ENCODE measurements around the gene STH. TPM values are rescaled to one million over a fixed set of nuclear protein-coding genes. Genes with fewer than 3 reads are reported as not detected.

Gene STH
- total and polyA plus RNA-seq, 5 donors = not detected

GRCh38 chr17:45987706-45988105 lies 11.3 kb upstream of the STH start:
- Histone ChIP-seq H3K27ac (ENCODE audit: low read length) (no peak overlapping the region), H3K9me3 (ENCODE audit: control insufficient read depth, low read length) (no peaks in the 10 kb centered on the region), H3K27me3 (ENCODE audit: control insufficient read depth, insufficient read depth) (no peaks in the 10 kb centered on the region), H3K4me1 (ENCODE audit: control insufficient read depth, insufficient read depth, low read length) (no peaks in the 10 kb centered on the region), H3K4me3 (ENCODE audit: low read length) (no peak overlapping the region)
- WGBS = 73% methylated on average over 5 of the region's 5 CpGs
- DNase-seq (no peak), ATAC-seq (no peak)
- intact Hi-C loops (cut with DNase I) = no loop called here

DNA sequence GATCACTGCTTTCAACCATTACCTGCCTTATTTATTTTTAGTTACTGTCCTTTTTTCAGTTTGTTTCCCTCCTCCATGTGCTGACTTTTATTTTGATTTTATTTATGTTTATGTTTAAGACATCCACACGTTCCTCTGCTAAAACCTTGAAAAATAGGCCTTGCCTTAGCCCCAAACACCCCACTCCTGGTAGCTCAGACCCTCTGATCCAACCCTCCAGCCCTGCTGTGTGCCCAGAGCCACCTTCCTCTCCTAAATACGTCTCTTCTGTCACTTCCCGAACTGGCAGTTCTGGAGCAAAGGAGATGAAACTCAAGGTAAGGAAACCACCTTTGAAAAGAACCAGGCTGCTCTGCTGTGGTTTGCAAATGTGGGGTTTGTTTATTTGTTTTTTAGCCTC lies 9.3 kb upstream of the STH start:
- Histone ChIP-seq H3K27me3 (ENCODE audit: control insufficient read depth, insufficient read depth) (no peaks in the 10 kb centered on the region), H3K27ac (ENCODE audit: low read length) (no peak overlapping the region), H3K4me3 (ENCODE audit: low read length) (no peak overlapping the region), H3K4me1 (ENCODE audit: control insufficient read depth, insufficient read depth, low read length) (no peaks in the 10 kb centered on the region), H3K9me3 (ENCODE audit: control insufficient read depth, low read length) (no peaks in the 10 kb centered on the region)
- ATAC-seq = no peak
- no peak for DNase-seq
- WGBS = 73% methylated on average over 3 of the region's 3 CpGs
- intact Hi-C loops (cut with DNase I) = no loop called here

GRCh38 chr17:45990886-45991285 lies 8.2 kb upstream of the STH start:
- ATAC-seq (no peak), DNase-seq (no peak)
- intact Hi-C loops (cut with DNase I) = no loop called here
- WGBS = 82% methylated on average over 6 of the region's 6 CpGs
- Histone ChIP-seq H3K9me3 (ENCODE audit: control insufficient read depth, low read length) (no peaks in the 10 kb centered on the region), H3K27me3 (ENCODE audit: control insufficient read depth, insufficient read depth) (no peaks in the 10 kb centered on the region), H3K4me3 (ENCODE audit: low read length) (no peak overlapping the region), H3K27ac (ENCODE audit: low read length) (no peak overlapping the region), H3K4me1 (ENCODE audit: control insufficient read depth, insufficient read depth, low read length) (no peaks in the 10 kb centered on the region)

DNA sequence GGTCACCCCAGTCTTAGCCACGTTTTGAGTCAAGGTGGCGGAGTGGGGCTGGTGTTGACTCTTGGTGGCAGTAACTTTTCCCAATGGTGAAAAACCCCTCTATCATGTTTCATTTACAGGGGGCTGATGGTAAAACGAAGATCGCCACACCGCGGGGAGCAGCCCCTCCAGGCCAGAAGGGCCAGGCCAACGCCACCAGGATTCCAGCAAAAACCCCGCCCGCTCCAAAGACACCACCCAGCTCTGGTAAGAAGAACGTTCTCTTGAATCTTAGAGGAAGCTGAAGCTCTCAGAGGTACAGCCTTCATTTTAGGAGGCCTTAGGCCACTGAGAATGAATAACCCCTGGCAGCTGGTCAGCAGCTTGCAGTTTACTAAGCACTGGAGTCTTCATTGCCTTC lies 7.7 kb upstream of the STH start:
- intact Hi-C loops (cut with DNase I) = no loop called here
- ATAC-seq (no peak), DNase-seq (no peak)
- no peak overlapping the region for H3K27ac ChIP-seq (ENCODE audit: low read length)
- WGBS = 86% methylated on average over 10 of the region's 10 CpGs
- H3K4me3 ChIP-seq (ENCODE audit: low read length) = no peak overlapping the region
- H3K4me1 ChIP-seq (ENCODE audit: control insufficient read depth, insufficient read depth, low read length) = no peaks in the 10 kb centered on the region
- H3K27me3 ChIP-seq (ENCODE audit: control insufficient read depth, insufficient read depth) = no peaks in the 10 kb centered on the region
- no peaks in the 10 kb centered on the region for H3K9me3 ChIP-seq (ENCODE audit: control insufficient read depth, low read length)

DNA sequence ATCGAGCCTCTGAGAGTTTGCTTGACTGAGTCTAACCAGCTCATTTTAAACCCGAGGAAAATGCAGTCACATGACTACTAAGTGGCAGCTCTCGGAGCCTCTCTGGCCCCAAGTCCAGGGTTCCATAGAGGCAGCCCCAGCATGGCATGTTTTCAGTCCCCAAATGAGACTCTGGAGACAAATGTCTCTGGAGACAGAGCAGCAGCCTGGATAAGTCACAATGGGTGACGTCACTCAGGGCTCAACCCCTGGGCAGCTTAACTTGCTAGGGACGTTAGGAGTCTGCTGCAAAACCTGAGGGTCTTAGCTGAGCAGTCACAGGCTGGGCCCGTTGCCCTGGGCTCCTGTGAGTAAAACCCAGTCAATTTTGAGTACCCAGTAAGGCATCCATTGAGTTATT lies 6.9 kb upstream of the STH start:
- intact Hi-C loops (cut with DNase I) = no loop called here

GRCh38 chr17:45992904-45993303 lies 6.1 kb upstream of the STH start:
- DNase-seq = no peak
- Histone ChIP-seq H3K4me3 (ENCODE audit: low read length) (no peak overlapping the region), H3K27me3 (ENCODE audit: control insufficient read depth, insufficient read depth) (no peaks in the 10 kb centered on the region), H3K4me1 (ENCODE audit: control insufficient read depth, insufficient read depth, low read length) (no peaks in the 10 kb centered on the region), H3K27ac (ENCODE audit: low read length) (no peak overlapping the region), H3K9me3 (ENCODE audit: control insufficient read depth, low read length) (no peaks in the 10 kb centered on the region)
- 77% methylated on average over 10 of the region's 10 CpGs for WGBS
- ATAC-seq = no peak
- intact Hi-C loops (cut with DNase I) = no loop called here

More for the DNA sequence above, 6.9 kb upstream of the STH start:
- DNase-seq (no peak), ATAC-seq (no peak)
- H3K9me3 ChIP-seq (ENCODE audit: control insufficient read depth, low read length) = no peaks in the 10 kb centered on the region
- WGBS = 61% methylated on average over 6 of the region's 6 CpGs
- no peak overlapping the region for H3K27ac ChIP-seq (ENCODE audit: low read length)
- no peak overlapping the region for H3K4me3 ChIP-seq (ENCODE audit: low read length)
- no peaks in the 10 kb centered on the region for H3K4me1 ChIP-seq (ENCODE audit: control insufficient read depth, insufficient read depth, low read length)
- no peaks in the 10 kb centered on the region for H3K27me3 ChIP-seq (ENCODE audit: control insufficient read depth, insufficient read depth)

DNA sequence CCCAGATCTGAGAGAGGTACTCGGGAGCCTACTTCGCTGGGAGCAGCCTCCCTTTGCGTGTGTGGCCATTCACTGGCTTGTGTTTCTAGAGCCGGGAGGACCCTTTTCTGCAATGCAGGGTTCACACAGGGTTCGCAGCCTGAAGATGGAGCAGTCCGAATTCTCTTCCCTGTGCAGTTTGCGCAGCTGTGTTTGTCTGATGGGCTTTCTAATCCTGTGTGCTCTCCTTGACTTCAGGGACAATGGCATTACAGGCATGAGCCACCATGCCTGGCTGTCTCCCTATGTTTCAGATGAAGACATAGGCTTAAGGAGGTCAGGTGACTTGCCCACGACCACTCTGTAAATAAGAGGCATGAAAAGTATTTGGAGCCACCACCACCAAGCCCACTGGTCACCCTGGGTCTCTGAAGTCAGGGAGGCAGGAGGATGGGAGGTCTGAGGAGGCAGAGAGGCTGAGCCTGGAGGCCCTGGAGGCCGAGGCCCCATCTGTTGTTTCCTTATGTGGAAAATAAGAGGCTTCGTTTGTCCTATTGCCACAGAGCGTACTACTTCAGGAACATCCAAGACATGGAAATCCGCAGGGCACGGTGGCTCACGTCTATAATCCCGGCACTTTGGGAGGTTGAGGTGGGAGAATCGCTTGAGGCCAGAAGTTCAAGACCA lies 5.0 kb upstream of the STH start:
- no peaks in the 10 kb centered on the region for H3K27me3 ChIP-seq (ENCODE audit: control insufficient read depth, insufficient read depth)
- H3K4me3 ChIP-seq (ENCODE audit: low read length) = no peak overlapping the region
- WGBS = 89% methylated on average over 16 of the region's 16 CpGs
- no peaks in the 10 kb centered on the region for H3K4me1 ChIP-seq (ENCODE audit: control insufficient read depth, insufficient read depth, low read length)
- no peak overlapping the region for H3K27ac ChIP-seq (ENCODE audit: low read length)
- DNase-seq = no peak
- intact Hi-C loops (cut with DNase I) = no loop called here
- ATAC-seq = no peak
- no peaks in the 10 kb centered on the region for H3K9me3 ChIP-seq (ENCODE audit: control insufficient read depth, low read length)

GRCh38 chr17:45994987-45995386 lies 4.1 kb upstream of the STH start:
- WGBS = 92% methylated on average over 8 of the region's 8 CpGs
- intact Hi-C loops (cut with DNase I) = no loop called here
- Histone ChIP-seq H3K27me3 (ENCODE audit: control insufficient read depth, insufficient read depth) (no peaks in the 10 kb centered on the region), H3K4me1 (ENCODE audit: control insufficient read depth, insufficient read depth, low read length) (no peaks in the 10 kb centered on the region), H3K4me3 (ENCODE audit: low read length) (no peak overlapping the region), H3K27ac (ENCODE audit: low read length) (no peak overlapping the region), H3K9me3 (ENCODE audit: control insufficient read depth, low read length) (no peaks in the 10 kb centered on the region)
- ATAC-seq (no peak), DNase-seq (no peak)

DNA sequence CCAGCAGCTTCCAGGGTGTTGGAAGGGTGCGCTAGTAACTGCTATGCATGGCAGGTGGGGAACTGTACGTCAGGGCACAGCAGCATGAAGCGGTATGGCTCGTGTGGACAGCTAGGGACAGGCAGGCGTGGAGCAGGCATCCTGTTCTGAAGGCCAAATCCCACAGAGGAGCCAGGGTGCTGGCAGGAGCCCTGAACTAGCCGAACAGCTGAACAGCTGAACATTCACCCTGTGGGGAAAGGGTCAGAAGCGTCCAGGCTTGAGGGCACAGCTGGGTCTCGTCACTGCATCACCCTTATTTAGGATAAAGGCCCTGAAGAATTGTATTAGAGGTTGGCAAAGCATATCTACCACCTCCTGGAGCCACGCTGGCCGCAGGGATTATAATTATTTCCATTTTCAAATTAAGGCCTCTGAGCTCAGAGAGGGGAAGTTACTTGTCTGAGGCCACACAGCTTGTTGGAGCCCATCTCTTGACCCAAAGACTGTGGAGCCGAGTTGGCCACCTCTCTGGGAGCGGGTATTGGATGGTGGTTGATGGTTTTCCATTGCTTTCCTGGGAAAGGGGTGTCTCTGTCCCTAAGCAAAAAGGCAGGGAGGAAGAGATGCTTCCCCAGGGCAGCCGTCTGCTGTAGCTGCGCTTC lies 3.3 kb upstream of the STH start:
- intact Hi-C loops (cut with DNase I) = no loop called here
- DNase-seq (no peak), ATAC-seq (no peak)
- no peaks in the 10 kb centered on the region for H3K27me3 ChIP-seq (ENCODE audit: control insufficient read depth, insufficient read depth)
- no peak overlapping the region for H3K27ac ChIP-seq (ENCODE audit: low read length)
- H3K9me3 ChIP-seq (ENCODE audit: control insufficient read depth, low read length) = no peaks in the 10 kb centered on the region
- 72% methylated on average over 14 of the region's 14 CpGs for WGBS
- H3K4me3 ChIP-seq (ENCODE audit: low read length) = no peak overlapping the region
- H3K4me1 ChIP-seq (ENCODE audit: control insufficient read depth, insufficient read depth, low read length) = no peaks in the 10 kb centered on the region

DNA sequence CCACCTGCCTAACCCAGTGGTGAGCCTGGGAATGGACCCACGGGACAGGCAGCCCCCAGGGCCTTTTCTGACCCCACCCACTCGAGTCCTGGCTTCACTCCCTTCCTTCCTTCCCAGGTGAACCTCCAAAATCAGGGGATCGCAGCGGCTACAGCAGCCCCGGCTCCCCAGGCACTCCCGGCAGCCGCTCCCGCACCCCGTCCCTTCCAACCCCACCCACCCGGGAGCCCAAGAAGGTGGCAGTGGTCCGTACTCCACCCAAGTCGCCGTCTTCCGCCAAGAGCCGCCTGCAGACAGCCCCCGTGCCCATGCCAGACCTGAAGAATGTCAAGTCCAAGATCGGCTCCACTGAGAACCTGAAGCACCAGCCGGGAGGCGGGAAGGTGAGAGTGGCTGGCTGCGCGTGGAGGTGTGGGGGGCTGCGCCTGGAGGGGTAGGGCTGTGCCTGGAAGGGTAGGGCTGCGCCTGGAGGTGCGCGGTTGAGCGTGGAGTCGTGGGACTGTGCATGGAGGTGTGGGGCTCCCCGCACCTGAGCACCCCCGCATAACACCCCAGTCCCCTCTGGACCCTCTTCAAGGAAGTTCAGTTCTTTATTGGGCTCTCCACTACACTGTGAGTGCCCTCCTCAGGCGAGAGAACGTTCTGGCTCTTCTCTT lies 2.6 kb upstream of the STH start:
- Histone ChIP-seq H3K4me3 (ENCODE audit: low read length) (no peak overlapping the region), H3K4me1 (ENCODE audit: control insufficient read depth, insufficient read depth, low read length) (no peaks in the 10 kb centered on the region), H3K27me3 (ENCODE audit: control insufficient read depth, insufficient read depth) (no peaks in the 10 kb centered on the region), H3K27ac (ENCODE audit: low read length) (no peak overlapping the region), H3K9me3 (ENCODE audit: control insufficient read depth, low read length) (no peaks in the 10 kb centered on the region)
- ATAC-seq (no peak), DNase-seq (no peak)
- intact Hi-C loops (cut with DNase I) = no loop called here
- WGBS = 80% methylated on average over 31 of the region's 31 CpGs

GRCh38 chr17:45997166-45997565 lies 1.9 kb upstream of the STH start:
- no peak overlapping the region for H3K27ac ChIP-seq (ENCODE audit: low read length)
- intact Hi-C loops (cut with DNase I) = no loop called here
- 88% methylated on average over 13 of the region's 13 CpGs for WGBS
- H3K4me3 ChIP-seq (ENCODE audit: low read length) = no peak overlapping the region
- H3K27me3 ChIP-seq (ENCODE audit: control insufficient read depth, insufficient read depth) = no peaks in the 10 kb centered on the region
- H3K4me1 ChIP-seq (ENCODE audit: control insufficient read depth, insufficient read depth, low read length) = no peaks in the 10 kb centered on the region
- no peak for DNase-seq
- H3K9me3 ChIP-seq (ENCODE audit: control insufficient read depth, low read length) = no peaks in the 10 kb centered on the region
- ATAC-seq = no peak

Measured in right cardiac atrium (tissue), 5 donors.